AG09309 (cell line): Measurements from ENCODE around the gene KLK1.
"Not testable (repeated sequence)": the region's sequence is repeated elsewhere in the genome, so short reads cannot be mapped to it uniquely, and the experiment has no call there.

Experiments
- DNase-seq: peaks from one replicate; pipeline ENCODE4 v3.0.0-alpha.2; 2010; ENCODE audit warnings: low read depth
- H3K4me3 ChIP-seq: 2 replicates; pipeline ENCODE4 v1.5.1; 2011; ENCODE audit warnings: mild to moderate bottlenecking, low read depth, low read length, moderate library complexity; ENCODE audit not compliant: control insufficient read depth
- CTCF ChIP-seq: IDR thresholded peaks from 2 replicates; pipeline ENCODE4 v1.5.1; 2011; ENCODE audit warnings: mild to moderate bottlenecking, low read depth, low read length, inconsistent platforms; ENCODE audit not compliant: insufficient read depth, control insufficient read depth; ENCODE audit errors: missing control alignments

Gene KLK1

DNA sequence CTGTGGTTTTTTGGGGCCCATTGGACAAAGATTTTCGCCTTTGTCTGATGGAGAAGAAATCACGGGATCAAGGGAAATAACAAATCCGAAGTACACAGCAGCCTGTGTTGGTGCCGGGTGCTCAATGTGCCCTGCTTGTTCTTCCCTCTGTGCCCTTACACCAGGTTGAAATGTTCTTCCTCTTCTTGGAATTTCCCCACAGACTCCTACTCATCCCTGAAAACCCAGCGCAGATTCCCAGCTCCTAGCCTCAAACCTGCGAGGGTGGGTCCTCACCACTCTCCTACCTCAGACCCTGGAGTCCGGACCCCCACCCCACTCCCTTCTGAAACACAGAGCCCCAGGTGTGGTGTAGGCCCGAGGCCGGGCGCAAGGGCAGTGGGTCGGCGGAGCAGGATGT is 38.3 kb downstream of the KLK1 start:
- no peak for DNase-seq
- TF ChIP-seq CTCF: no peak
- no peak overlapping the region for H3K4me3 ChIP-seq

- DNase-seq: no peak
- no peak for TF ChIP-seq CTCF
- no peak overlapping the region for H3K4me3 ChIP-seq
Observed at GRCh38 chr19:50784710-50785109, 38.9 kb downstream of the KLK1 start.

GRCh38 chr19:50783848-50784152 is 39.8 kb downstream of the KLK1 start:
- DNase-seq, H3K4me3 ChIP-seq: not testable (repeated sequence)

DNA sequence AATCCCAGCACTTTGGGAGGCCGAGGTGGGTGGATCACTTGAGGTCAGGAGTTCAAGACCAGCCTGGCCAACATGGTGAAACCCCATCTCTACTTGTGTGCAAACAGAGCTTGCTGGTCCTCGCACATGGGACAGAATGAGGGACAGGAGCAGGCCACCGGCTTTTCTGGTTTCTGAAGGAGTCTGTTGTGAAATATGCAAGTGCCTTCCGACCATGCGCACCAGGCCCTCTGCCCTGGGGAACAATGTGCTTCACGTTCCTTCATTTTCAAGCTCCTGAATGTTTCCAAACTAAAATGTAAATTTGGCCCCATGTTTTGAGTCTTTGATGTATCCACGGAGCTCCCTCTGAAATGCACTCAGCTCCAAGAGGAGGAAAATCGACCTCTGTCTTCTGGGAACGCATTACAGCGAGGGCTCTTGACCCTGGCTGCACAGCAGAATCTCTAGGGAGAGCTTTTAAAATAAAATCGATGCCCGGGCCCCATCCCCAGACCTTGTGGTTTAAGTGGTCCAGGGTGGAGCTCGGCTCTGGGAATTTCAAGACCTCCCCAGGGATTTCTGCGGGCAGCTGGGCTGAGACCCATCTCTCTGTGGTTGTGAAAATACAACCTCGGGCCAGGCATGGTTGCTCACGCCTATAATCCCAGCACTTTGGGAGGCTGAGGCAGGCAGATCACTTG is 42.7 kb downstream of the KLK1 start:
- no peak for TF ChIP-seq CTCF
- H3K4me3 ChIP-seq: no peak overlapping the region
- DNase-seq: no peak

GRCh38 chr19:50779504-50780457 is 43.8 kb downstream of the KLK1 start:
- no peak for DNase-seq

DNA sequence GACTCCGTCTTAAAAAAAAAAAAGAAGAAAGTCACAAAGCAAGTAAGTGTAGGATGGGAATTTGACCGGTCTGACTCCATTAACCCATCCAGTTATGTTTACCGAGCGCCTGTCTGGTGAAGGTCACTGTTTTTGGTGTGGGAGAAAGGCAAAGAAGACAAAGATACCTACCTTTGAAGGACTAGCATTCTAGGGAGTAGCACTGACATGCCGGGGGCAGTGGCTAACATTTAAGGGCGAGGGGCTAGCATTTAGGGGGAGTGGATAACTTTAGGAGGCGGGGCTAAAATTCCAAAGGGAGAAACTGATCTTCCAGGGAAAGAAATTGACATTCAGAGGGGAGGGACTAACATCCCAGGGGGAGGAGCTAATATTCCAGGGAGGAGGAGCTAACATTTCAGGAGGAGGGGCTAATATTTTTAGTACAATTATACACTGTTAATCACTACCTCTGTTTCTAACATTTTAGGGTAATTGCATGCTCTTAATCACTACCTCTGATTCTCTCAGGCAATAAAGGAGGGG is 44.6 kb downstream of the KLK1 start:
- no peak overlapping the region for H3K4me3 ChIP-seq
- no peak for TF ChIP-seq CTCF
- DNase-seq: no peak

More at GRCh38 chr19:50779504-50780457, 43.8 kb downstream of the KLK1 start:
- no peak overlapping the region for H3K4me3 ChIP-seq
- no peak for TF ChIP-seq CTCF

DNA sequence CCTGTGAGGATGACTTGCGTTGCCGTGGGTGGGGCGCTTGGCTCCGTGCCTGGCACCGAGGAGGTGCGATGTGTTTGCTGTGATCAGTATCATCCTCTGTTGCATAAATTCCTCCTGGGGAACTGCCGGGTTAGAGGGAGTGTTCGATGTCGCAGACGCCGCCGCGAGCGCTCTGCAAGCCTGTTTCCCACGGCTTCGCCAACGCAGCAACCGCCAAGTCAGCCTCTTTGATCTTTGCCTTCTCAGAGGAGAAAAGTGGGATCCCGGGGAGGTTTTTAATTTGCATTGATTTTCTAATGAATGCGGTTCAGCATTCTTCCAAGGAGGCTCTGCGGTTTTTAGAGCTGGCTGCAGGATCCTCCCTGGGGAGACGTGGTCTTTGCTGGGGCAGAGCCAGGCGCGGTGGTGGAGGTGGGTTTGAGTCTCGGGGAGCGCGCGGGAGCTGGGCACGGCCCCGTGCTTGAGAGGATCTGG is 45.7 kb downstream of the KLK1 start:
- H3K4me3 ChIP-seq: no peak overlapping the region
- DNase-seq: no peak
- TF ChIP-seq CTCF: no peak
